H9 (cell line): ENCODE results near the gene HLA-G. TPM values are rescaled to one million over a fixed set of nuclear protein-coding genes. Genes with fewer than 3 reads are reported as not detected.

Source experiments
- DNase-seq: peaks from one replicate; pipeline ENCODE4 v3.0.0-alpha.2; 2017
- H2AFZ ChIP-seq: one replicate; pipeline ENCODE4 v1.6.1; 2013; ENCODE audit warnings: mild to moderate bottlenecking, low read length, control low read depth, moderate library complexity
- H2AK5ac ChIP-seq: 2 replicates; pipeline ENCODE4 v1.6.1; 2013; ENCODE audit warnings: low read length, control low read depth, mixed read lengths; ENCODE audit not compliant: insufficient read length
- H2BK120ac ChIP-seq: one replicate; pipeline ENCODE4 v1.6.1; 2013; ENCODE audit warnings: low read depth, mild to moderate bottlenecking, low read length, control low read depth, inconsistent platforms; ENCODE audit not compliant: poor library complexity, severe bottlenecking
- H2BK12ac ChIP-seq: 2 replicates; pipeline ENCODE4 v1.6.1; 2013; ENCODE audit warnings: low read length, control low read depth, mixed read lengths, low read depth; ENCODE audit not compliant: insufficient read length
- H2BK15ac ChIP-seq: 2 replicates; pipeline ENCODE4 v1.6.1; 2013; ENCODE audit warnings: low read depth, low read length, control low read depth
- H2BK20ac ChIP-seq: one replicate; pipeline ENCODE4 v1.6.1; 2013; ENCODE audit warnings: low read depth, mild to moderate bottlenecking, low read length, control low read depth, inconsistent platforms; ENCODE audit not compliant: poor library complexity, severe bottlenecking
- H2BK5ac ChIP-seq: 2 replicates; pipeline ENCODE4 v1.6.1; 2013; ENCODE audit warnings: low read length, control low read depth, mixed read lengths; ENCODE audit not compliant: insufficient read length
- H3K14ac ChIP-seq: 2 replicates; pipeline ENCODE4 v1.6.1; 2013; ENCODE audit warnings: low read length, control low read depth; ENCODE audit not compliant: insufficient read depth
- H3K18ac ChIP-seq: 2 replicates; pipeline ENCODE4 v1.6.1; 2013; ENCODE audit warnings: low read depth, mild to moderate bottlenecking, mixed read lengths, low read length, control low read depth; ENCODE audit not compliant: insufficient read length
- H3K23ac ChIP-seq: 2 replicates; pipeline ENCODE4 v1.6.1; 2013; ENCODE audit warnings: low read length, control low read depth, mixed read lengths, low read depth; ENCODE audit not compliant: insufficient read length
- H3K23me2 ChIP-seq: 2 replicates; pipeline ENCODE4 v1.6.1; 2013; ENCODE audit warnings: low read depth, mild to moderate bottlenecking, mixed read lengths, low read length, control low read depth; ENCODE audit not compliant: insufficient read length, poor library complexity, severe bottlenecking
- H3K27ac ChIP-seq: 2 replicates; pipeline ENCODE4 v1.5.1; 2013; ENCODE audit warnings: low read length, control low read depth, mixed read lengths, low read depth; ENCODE audit not compliant: insufficient read length
- H3K27me3 ChIP-seq: 2 replicates; pipeline ENCODE4 v1.6.1; 2013; ENCODE audit warnings: low read length, control low read depth, inconsistent platforms; ENCODE audit not compliant: insufficient read depth
- H3K4ac ChIP-seq: 2 replicates; pipeline ENCODE4 v1.6.1; 2013; ENCODE audit warnings: low read depth, mild to moderate bottlenecking, control low read depth, inconsistent platforms, low read length, moderate library complexity
- H3K4me1 ChIP-seq: 2 replicates; pipeline ENCODE4 v1.6.1; 2013; ENCODE audit warnings: low read length, control low read depth, inconsistent platforms; ENCODE audit not compliant: insufficient read depth
- H3K4me2 ChIP-seq: 2 replicates; pipeline ENCODE4 v1.6.1; 2013; ENCODE audit warnings: low read length, control low read depth, mixed read lengths; ENCODE audit not compliant: insufficient read length, insufficient read depth
- H3K56ac ChIP-seq: 2 replicates; pipeline ENCODE4 v1.6.1; 2013; ENCODE audit warnings: low read depth, mild to moderate bottlenecking, mixed read lengths, low read length, control low read depth; ENCODE audit not compliant: insufficient read length
- H3K79me1 ChIP-seq: 2 replicates; pipeline ENCODE4 v1.6.1; 2013; ENCODE audit warnings: low read depth, mild to moderate bottlenecking, moderate library complexity, low read length, control low read depth, inconsistent platforms; ENCODE audit not compliant: insufficient read depth, poor library complexity, severe bottlenecking
- H3K79me2 ChIP-seq: 2 replicates; pipeline ENCODE4 v1.6.1; 2013; ENCODE audit warnings: low read length, control low read depth, inconsistent platforms; ENCODE audit not compliant: insufficient read depth
- H3K9ac ChIP-seq: 2 replicates; pipeline ENCODE4 v1.6.1; 2013; ENCODE audit warnings: low read length, control low read depth, mixed read lengths; ENCODE audit not compliant: insufficient read length; ENCODE audit errors: extremely low read depth
- H3K9me3 ChIP-seq: one replicate; pipeline ENCODE4 v1.6.1; 2013; ENCODE audit warnings: low read depth, low read length, inconsistent platforms; ENCODE audit not compliant: control insufficient read depth
- H3T11ph ChIP-seq: one replicate; pipeline ENCODE4 v1.6.1; 2013; ENCODE audit warnings: mild to moderate bottlenecking, low read length, control low read depth, inconsistent platforms
- H4K20me1 ChIP-seq: one replicate; pipeline ENCODE4 v1.6.1; 2013; ENCODE audit not compliant: control insufficient read depth, insufficient read length, insufficient read depth
- H4K5ac ChIP-seq: 2 replicates; pipeline ENCODE4 v1.6.1; 2013; ENCODE audit warnings: low read depth, mild to moderate bottlenecking, mixed read lengths, low read length, control low read depth; ENCODE audit not compliant: insufficient read length
- H4K8ac ChIP-seq: replicated peaks from 2 replicates; pipeline ENCODE4 v1.6.1; 2013; ENCODE audit warnings: low read length, control low read depth, mixed read lengths, low read depth; ENCODE audit not compliant: insufficient read length
- H4K91ac ChIP-seq: 2 replicates; pipeline ENCODE4 v1.6.1; 2013; ENCODE audit warnings: low read depth, mild to moderate bottlenecking, moderate library complexity, mixed read lengths, low read length, control low read depth; ENCODE audit not compliant: insufficient read length
- H3K27ac Mint-ChIP-seq, 3 experiments: 2 replicates in 2 of 3; 3 replicates in 1 of 3; pipeline ENCODE4 v1.8.0; 2020 to 2021; ENCODE audit warnings: mixed read lengths in 3 of 3, mild to moderate bottlenecking in 1 of 3, moderate library complexity in 1 of 3
- H3K27me3 Mint-ChIP-seq: 2 replicates; pipeline ENCODE4 v1.8.0; 2021; ENCODE audit warnings: low read depth, mild to moderate bottlenecking, moderate library complexity, mixed read lengths
- H3K36me3 Mint-ChIP-seq, 3 experiments: 2 replicates in 2 of 3; 3 replicates in 1 of 3; pipeline ENCODE4 v1.8.0; 2020 to 2021; ENCODE audit warnings: low read depth in 3 of 3, mixed read lengths in 3 of 3; ENCODE audit not compliant: insufficient read depth in 1 of 3
- H3K4me1 Mint-ChIP-seq, 2 experiments: 2 replicates each; pipeline ENCODE4 v1.8.0; 2020; ENCODE audit warnings: mixed read lengths in 2 of 2
- H3K4me3 Mint-ChIP-seq, 2 experiments: 2 replicates in 1 of 2; 3 replicates in 1 of 2; pipeline ENCODE4 v1.8.0; 2020 to 2021; ENCODE audit warnings: mild to moderate bottlenecking in 2 of 2, mixed read lengths in 2 of 2, moderate library complexity in 1 of 2
- H3K9me3 Mint-ChIP-seq, 2 experiments: 2 replicates in 1 of 2; 3 replicates in 1 of 2; pipeline ENCODE4 v1.8.0; 2020; ENCODE audit warnings: mild to moderate bottlenecking in 2 of 2, mixed read lengths in 2 of 2, moderate library complexity in 1 of 2
- WGBS: extraction: QIAGEN DNeasy Blood & Tissue Kit; methylation state at CpG from one replicate; pipeline ENCODE4 v1.1.7; 2013; ENCODE audit warnings: missing lambda C conversion rate, low lambda C conversion rate, mixed read lengths; ENCODE audit not compliant: insufficient read length; ENCODE audit errors: extremely low coverage; 5-methylcytosine and 5-hydroxymethylcytosine counted together
- total RNA-seq: library from RNA; stranded (reverse); gene quantifications from 2 replicates; pipeline ENCODE4 v1.2.1, GENCODE V29; 2021
- TF ChIP-seq, protein P1 (sequence below): fragments of 200-600 bp; sonication (generic); conservative IDR thresholded peaks from 3 replicates; pipeline ENCODE4 v1.8.0; 2021; ENCODE audit warnings: antibody characterized with exemption, mild to moderate bottlenecking

The HLA-G gene
- total RNA-seq, 1 experiment from 2014 or later: 2.7 TPM

- H3K27me3 Mint-ChIP-seq: peaks cover 5% of the 10 kb centered on the region
- Histone ChIP-seq H2BK12ac (no peak overlapping the region), H4K20me1 (no peaks in the 10 kb centered on the region), H3K23ac (no peak overlapping the region), H3K9me3 (no peaks in the 10 kb centered on the region), H2AFZ (no peak overlapping the region), H3K9ac (no peak overlapping the region), H2BK5ac (no peak overlapping the region), H3K79me2 (no peaks in the 10 kb centered on the region), H4K8ac (no peak overlapping the region), H3K79me1 (no peaks in the 10 kb centered on the region), H4K91ac (no peak overlapping the region), H4K5ac (no peak overlapping the region), H3K18ac (no peak overlapping the region), H3K4ac (no peak overlapping the region), H3K4me1 (no peaks in the 10 kb centered on the region), H3K4me2 (no peak overlapping the region), H3T11ph (no peak overlapping the region), H3K27ac (no peak overlapping the region), H2BK20ac (no peak overlapping the region), H3K23me2 (no peaks in the 10 kb centered on the region), H3K14ac (no peak overlapping the region), H3K27me3 (no peaks in the 10 kb centered on the region), H3K56ac (no peak overlapping the region), H2BK120ac (no peak overlapping the region), H2AK5ac (no peak overlapping the region), H2BK15ac (no peak overlapping the region)
- no CpG with 5 or more reads among the region's 1 CpG for WGBS
- no peaks in the 10 kb centered on the region; a peak in 1 of 7 replicates for H3K36me3 Mint-ChIP-seq
- TF ChIP-seq, protein P1, sequence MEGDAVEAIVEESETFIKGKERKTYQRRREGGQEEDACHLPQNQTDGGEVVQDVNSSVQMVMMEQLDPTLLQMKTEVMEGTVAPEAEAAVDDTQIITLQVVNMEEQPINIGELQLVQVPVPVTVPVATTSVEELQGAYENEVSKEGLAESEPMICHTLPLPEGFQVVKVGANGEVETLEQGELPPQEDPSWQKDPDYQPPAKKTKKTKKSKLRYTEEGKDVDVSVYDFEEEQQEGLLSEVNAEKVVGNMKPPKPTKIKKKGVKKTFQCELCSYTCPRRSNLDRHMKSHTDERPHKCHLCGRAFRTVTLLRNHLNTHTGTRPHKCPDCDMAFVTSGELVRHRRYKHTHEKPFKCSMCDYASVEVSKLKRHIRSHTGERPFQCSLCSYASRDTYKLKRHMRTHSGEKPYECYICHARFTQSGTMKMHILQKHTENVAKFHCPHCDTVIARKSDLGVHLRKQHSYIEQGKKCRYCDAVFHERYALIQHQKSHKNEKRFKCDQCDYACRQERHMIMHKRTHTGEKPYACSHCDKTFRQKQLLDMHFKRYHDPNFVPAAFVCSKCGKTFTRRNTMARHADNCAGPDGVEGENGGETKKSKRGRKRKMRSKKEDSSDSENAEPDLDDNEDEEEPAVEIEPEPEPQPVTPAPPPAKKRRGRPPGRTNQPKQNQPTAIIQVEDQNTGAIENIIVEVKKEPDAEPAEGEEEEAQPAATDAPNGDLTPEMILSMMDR: no peak
- DNase-seq: no peak
- H3K4me1 Mint-ChIP-seq: peaks cover 7% of the 10 kb centered on the region in 2 experiments
- no peak overlapping the region for H3K4me3 Mint-ChIP-seq
- peaks cover 0 to 7% of the 10 kb centered on the region in 2 experiments; a peak in 2 of 5 replicates for H3K9me3 Mint-ChIP-seq
- H3K27ac Mint-ChIP-seq: no peak overlapping the region
These were observed 12.3 kb downstream of the HLA-G start for GRCh38 chr6:29839917-29840316.
